Progenitor cell of endocrine pancreas (in vitro differentiated cells): Measurements from ENCODE around the gene EYS. TPM values are rescaled to one million over a fixed set of nuclear protein-coding genes. Genes with fewer than 3 reads are reported as not detected.

Experiments
- DNase-seq: peaks from one replicate; pipeline ENCODE4 v3.0.0; 2021; ENCODE audit warnings: low spot score; ENCODE audit not compliant: unreplicated experiment
- H3K27ac Mint-ChIP-seq: 2 replicates; pipeline ENCODE4 v1.8.0; 2021; ENCODE audit warnings: mild to moderate bottlenecking, moderate library complexity, mixed read lengths
- H3K27me3 Mint-ChIP-seq: 2 replicates; pipeline ENCODE4 v1.8.0; 2021; ENCODE audit warnings: mixed read lengths
- H3K36me3 Mint-ChIP-seq: 2 replicates; pipeline ENCODE4 v1.8.0; 2022; ENCODE audit warnings: mixed read lengths; ENCODE audit not compliant: insufficient read depth
- H3K4me1 Mint-ChIP-seq: 2 replicates; pipeline ENCODE4 v1.8.0; 2021; ENCODE audit warnings: low read depth, mixed read lengths
- H3K4me3 Mint-ChIP-seq: 2 replicates; pipeline ENCODE4 v1.8.0; 2021; ENCODE audit warnings: low read depth, mild to moderate bottlenecking, moderate library complexity, mixed read lengths
- H3K9me3 Mint-ChIP-seq: 2 replicates; pipeline ENCODE4 v1.8.0; 2021; ENCODE audit warnings: low read depth, mixed read lengths
- total RNA-seq: library from RNA; stranded (reverse); gene quantifications from 2 replicates; pipeline ENCODE4 v1.2.1, GENCODE V29; 2021
- TF ChIP-seq, protein P1 (sequence below): fragments of 200-600 bp; sonication (generic); IDR thresholded peaks from one replicate; pipeline ENCODE4 v1.5.0; 2021; ENCODE audit warnings: antibody characterized with exemption, mild to moderate bottlenecking; ENCODE audit not compliant: unreplicated experiment

Gene EYS
- total RNA-seq, 1 donor from 2014 or later = 0.46 TPM

DNA sequence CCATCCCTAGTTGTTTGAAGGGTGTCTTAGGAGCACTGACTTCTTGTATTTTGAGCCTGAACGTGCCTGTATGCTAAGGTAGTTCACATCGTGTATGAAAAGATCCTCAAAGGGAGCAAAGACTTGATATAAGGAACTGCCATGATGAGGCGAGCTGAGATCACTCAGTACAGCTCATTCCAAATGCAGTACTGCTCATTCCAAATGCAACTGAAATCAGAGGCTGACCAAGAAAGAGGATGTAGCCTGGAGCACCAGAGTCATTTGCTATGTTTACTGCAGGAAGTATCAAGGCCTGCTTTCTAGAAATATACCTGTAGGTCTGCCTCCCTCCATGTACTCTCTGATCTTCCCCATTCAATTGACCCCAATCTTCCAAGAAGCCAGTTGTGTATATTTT is 832.2 kb downstream of the EYS start:
- TF ChIP-seq, protein P1, sequence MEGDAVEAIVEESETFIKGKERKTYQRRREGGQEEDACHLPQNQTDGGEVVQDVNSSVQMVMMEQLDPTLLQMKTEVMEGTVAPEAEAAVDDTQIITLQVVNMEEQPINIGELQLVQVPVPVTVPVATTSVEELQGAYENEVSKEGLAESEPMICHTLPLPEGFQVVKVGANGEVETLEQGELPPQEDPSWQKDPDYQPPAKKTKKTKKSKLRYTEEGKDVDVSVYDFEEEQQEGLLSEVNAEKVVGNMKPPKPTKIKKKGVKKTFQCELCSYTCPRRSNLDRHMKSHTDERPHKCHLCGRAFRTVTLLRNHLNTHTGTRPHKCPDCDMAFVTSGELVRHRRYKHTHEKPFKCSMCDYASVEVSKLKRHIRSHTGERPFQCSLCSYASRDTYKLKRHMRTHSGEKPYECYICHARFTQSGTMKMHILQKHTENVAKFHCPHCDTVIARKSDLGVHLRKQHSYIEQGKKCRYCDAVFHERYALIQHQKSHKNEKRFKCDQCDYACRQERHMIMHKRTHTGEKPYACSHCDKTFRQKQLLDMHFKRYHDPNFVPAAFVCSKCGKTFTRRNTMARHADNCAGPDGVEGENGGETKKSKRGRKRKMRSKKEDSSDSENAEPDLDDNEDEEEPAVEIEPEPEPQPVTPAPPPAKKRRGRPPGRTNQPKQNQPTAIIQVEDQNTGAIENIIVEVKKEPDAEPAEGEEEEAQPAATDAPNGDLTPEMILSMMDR = no peak
- Mint-ChIP-seq H3K4me3 (no peak overlapping the region), H3K9me3 (peaks cover 6% of the 10 kb centered on the region), H3K4me1 (no peaks in the 10 kb centered on the region), H3K36me3 (no peaks in the 10 kb centered on the region), H3K27me3 (no peaks in the 10 kb centered on the region), H3K27ac (no peak overlapping the region)
- DNase-seq = no peak

DNA sequence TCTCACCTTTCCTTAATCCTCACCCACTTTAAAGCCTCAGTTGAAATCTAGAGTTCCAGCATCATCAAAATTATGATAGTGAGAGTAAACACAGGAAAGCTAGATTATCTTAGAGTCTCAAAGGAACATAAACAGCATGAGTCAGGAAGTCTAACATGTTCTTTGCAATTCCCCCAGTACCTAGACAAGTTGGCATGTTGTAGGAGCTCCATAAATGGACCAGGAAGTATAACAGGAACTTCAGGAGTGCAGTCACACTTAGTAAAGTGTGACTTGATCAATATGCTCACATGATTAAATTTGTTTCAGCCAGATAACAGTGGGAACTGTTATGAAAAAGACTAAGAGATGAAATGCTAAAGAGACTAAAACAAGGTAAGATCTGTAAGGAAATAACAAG is 834.4 kb downstream of the EYS start:
- Mint-ChIP-seq H3K27me3 (no peaks in the 10 kb centered on the region), H3K9me3 (peaks cover 6% of the 10 kb centered on the region), H3K27ac (no peak overlapping the region), H3K4me1 (no peaks in the 10 kb centered on the region), H3K4me3 (no peak overlapping the region), H3K36me3 (no peaks in the 10 kb centered on the region)
- DNase-seq = no peak
- TF ChIP-seq, protein P1 = no peak

DNA sequence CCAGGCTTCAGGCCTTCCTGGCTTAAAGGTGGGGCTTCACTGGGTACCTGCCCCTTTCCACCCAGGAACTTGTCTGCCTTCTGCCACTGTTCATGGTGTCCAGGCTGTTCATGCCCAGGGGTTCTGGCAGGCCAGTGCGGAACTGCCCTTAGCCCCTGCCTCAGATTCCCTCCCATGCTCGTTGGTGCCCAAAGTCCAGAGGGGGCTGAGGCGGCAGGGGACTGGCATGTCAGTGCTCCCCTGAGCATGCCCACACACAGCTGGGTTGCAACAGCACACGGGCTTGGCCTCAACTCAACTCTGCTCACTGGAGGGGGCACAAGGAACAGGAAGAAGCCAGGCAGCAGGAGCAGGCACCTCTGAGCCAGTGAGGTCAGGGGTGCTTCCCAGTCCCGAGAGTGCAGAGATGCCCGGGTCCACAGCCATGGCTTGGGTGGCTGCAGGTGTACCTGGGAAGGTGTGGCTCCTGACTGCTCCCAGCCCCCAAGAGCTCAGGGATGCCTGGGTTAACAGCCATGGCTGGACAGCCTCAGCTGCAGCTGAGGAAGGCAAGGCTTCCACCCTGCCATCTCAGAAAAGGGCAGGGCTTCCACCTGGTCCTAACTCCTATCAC is 845.9 kb downstream of the EYS start:
- Mint-ChIP-seq H3K4me1 (no peaks in the 10 kb centered on the region), H3K36me3 (no peaks in the 10 kb centered on the region), H3K4me3 (no peak overlapping the region), H3K9me3 (peaks cover 7% of the 10 kb centered on the region), H3K27ac (no peak overlapping the region), H3K27me3 (no peaks in the 10 kb centered on the region)
- TF ChIP-seq, protein P1 = no peak
- DNase-seq = no peak

DNA sequence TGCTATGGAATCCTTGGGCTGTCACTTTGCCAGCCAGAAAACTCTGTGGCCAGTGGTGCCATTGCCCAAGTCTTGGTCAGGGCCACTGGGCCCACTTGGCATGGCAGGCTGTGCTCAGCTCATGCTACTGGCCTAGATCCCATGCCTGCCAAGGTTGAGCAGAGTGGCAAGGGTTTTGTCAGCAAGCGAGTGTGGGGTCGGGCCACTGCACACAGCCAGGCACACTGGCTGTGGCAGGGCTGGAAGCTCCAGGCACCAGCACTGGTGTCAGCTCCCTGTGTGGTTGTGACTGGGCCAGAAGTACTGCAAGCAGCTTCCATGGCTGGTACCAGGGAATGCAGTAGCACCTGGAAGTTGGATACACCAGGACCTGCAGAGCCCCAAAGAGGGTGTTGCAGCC is 846.8 kb downstream of the EYS start:
- peaks cover 7% of the 10 kb centered on the region for H3K9me3 Mint-ChIP-seq
- H3K4me1 Mint-ChIP-seq = no peaks in the 10 kb centered on the region
- no peak overlapping the region for H3K4me3 Mint-ChIP-seq
- H3K27me3 Mint-ChIP-seq = no peaks in the 10 kb centered on the region
- no peak for DNase-seq
- TF ChIP-seq, protein P1 = no peak
- H3K27ac Mint-ChIP-seq = no peak overlapping the region
- H3K36me3 Mint-ChIP-seq = no peaks in the 10 kb centered on the region

DNA sequence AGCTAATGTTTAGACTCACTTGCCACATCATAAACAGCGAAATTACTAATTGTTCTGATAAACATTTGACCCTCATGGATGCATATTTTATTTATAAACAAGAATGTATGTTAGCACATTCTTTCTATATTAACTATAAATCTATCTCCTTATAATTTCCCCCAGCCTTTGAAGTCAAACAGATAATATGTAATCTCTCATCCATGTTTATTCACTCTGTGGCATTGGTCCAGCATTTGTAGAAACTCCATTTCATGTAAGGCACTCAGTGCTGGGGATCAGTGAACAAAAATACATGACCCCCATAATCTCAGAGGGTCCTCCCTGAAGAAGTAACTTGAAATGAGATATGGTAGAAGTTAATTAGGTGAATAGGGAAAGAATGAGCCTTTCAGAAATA is 856.9 kb downstream of the EYS start:
- Mint-ChIP-seq H3K9me3 (peaks cover 10% of the 10 kb centered on the region), H3K27ac (no peak overlapping the region), H3K27me3 (no peaks in the 10 kb centered on the region), H3K4me1 (no peaks in the 10 kb centered on the region), H3K4me3 (no peak overlapping the region), H3K36me3 (no peaks in the 10 kb centered on the region)
- TF ChIP-seq, protein P1 = no peak
- no peak for DNase-seq
